Astrocyte (in vitro differentiated cells and primary cell): ENCODE results near the gene KRT17. TPM values are rescaled to one million over a fixed set of nuclear protein-coding genes. Genes with fewer than 3 reads are reported as not detected.

Source experiments
- DNase-seq: peaks from one replicate; pipeline ENCODE4 v3.0.0-alpha.2; 2010; ENCODE audit warnings: low read depth
- FAIRE-seq: peaks from 2 replicates; lab custom pipeline; 2011; peaks lifted over from hg19 to GRCh38; lab: Jason Lieb, UNC
- H2AFZ ChIP-seq: 2 replicates; pipeline ENCODE4 v1.6.0; 2012; ENCODE audit warnings: low read depth, low read length, inconsistent platforms
- H3K27ac ChIP-seq: 2 replicates; pipeline ENCODE4 v1.5.1; 2011; ENCODE audit warnings: low read depth, low read length, inconsistent platforms
- H3K27me3 ChIP-seq: 2 replicates; pipeline ENCODE4 v1.6.0; 2011; ENCODE audit warnings: low read length, inconsistent platforms; ENCODE audit not compliant: insufficient read depth
- H3K36me3 ChIP-seq: 2 replicates; pipeline ENCODE4 v1.5.1; 2011; ENCODE audit warnings: low read length, inconsistent platforms; ENCODE audit not compliant: insufficient read depth
- H3K4me1 ChIP-seq: 2 replicates; pipeline ENCODE4 v1.5.1; 2011; ENCODE audit warnings: low read length, inconsistent platforms; ENCODE audit not compliant: insufficient read depth
- H3K4me2 ChIP-seq: 2 replicates; pipeline ENCODE4 v1.6.0; 2012; ENCODE audit warnings: low read length, inconsistent platforms
- H3K4me3 ChIP-seq: 2 replicates; pipeline ENCODE4 v1.5.1; 2011; ENCODE audit warnings: low read depth, mild to moderate bottlenecking, low read length, inconsistent platforms; ENCODE audit not compliant: insufficient read depth
- H3K79me2 ChIP-seq: 2 replicates; pipeline ENCODE4 v1.6.0; 2012; ENCODE audit warnings: mild to moderate bottlenecking, low read length, inconsistent platforms; ENCODE audit not compliant: insufficient read depth
- H3K9ac ChIP-seq: 2 replicates; pipeline ENCODE4 v1.6.0; 2012; ENCODE audit warnings: mild to moderate bottlenecking, low read length, inconsistent platforms
- H3K9me3 ChIP-seq: 2 replicates; pipeline ENCODE4 v1.5.1; 2012; ENCODE audit warnings: low read depth, mild to moderate bottlenecking, low read length, inconsistent platforms; ENCODE audit not compliant: insufficient read depth
- H4K20me1 ChIP-seq: 2 replicates; pipeline ENCODE4 v1.6.0; 2012; ENCODE audit warnings: low read length, inconsistent platforms; ENCODE audit not compliant: insufficient read depth
- H3K27ac Mint-ChIP-seq: one replicate; pipeline ENCODE4 v1.8.0; 2021; ENCODE audit warnings: mild to moderate bottlenecking, mixed read lengths; ENCODE audit not compliant: unreplicated experiment
- H3K27me3 Mint-ChIP-seq: one replicate; pipeline ENCODE4 v1.8.0; 2021; ENCODE audit warnings: low read depth, mixed read lengths; ENCODE audit not compliant: unreplicated experiment
- H3K36me3 Mint-ChIP-seq: one replicate; pipeline ENCODE4 v1.8.0; 2021; ENCODE audit warnings: low read depth, mixed read lengths; ENCODE audit not compliant: unreplicated experiment
- H3K4me1 Mint-ChIP-seq: one replicate; pipeline ENCODE4 v1.8.0; 2021; ENCODE audit warnings: low read depth, mixed read lengths; ENCODE audit not compliant: unreplicated experiment
- H3K4me3 Mint-ChIP-seq: one replicate; pipeline ENCODE4 v1.8.0; 2021; ENCODE audit warnings: mild to moderate bottlenecking, moderate library complexity, mixed read lengths; ENCODE audit not compliant: unreplicated experiment
- H3K9me3 Mint-ChIP-seq: one replicate; pipeline ENCODE4 v1.8.0; 2021; ENCODE audit warnings: mild to moderate bottlenecking, mixed read lengths; ENCODE audit not compliant: unreplicated experiment
- CTCF ChIP-seq: IDR thresholded peaks from 2 replicates; pipeline ENCODE4 v1.5.1; 2011; ENCODE audit warnings: low read depth, mild to moderate bottlenecking, inconsistent platforms, low read length, moderate library complexity; ENCODE audit not compliant: insufficient read depth
- EZH2 ChIP-seq: IDR thresholded peaks from 2 replicates; pipeline ENCODE4 v1.6.1; 2012; ENCODE audit warnings: mild to moderate bottlenecking, low read length, inconsistent platforms; ENCODE audit not compliant: insufficient read depth
- total RNA-seq: library from RNA; stranded (reverse); gene quantifications from 2 replicates; pipeline ENCODE4 v1.2.1, GENCODE V29; 2021

Gene KRT17
- total RNA-seq, 1 donor from 2014 or later = 21.4 TPM

- Mint-ChIP-seq H3K27me3 (peaks cover 18% of the 10 kb centered on the region), H3K9me3 (no peaks in the 10 kb centered on the region), H3K4me3 (no peak overlapping the region), H3K36me3 (no peaks in the 10 kb centered on the region), H3K27ac (no peak overlapping the region), H3K4me1 (peaks cover 4% of the 10 kb centered on the region)
- H3K4me1 ChIP-seq = no peaks in the 10 kb centered on the region
- TF ChIP-seq EZH2 (no peak), CTCF (no peak)
- no peaks in the 10 kb centered on the region for H3K9me3 ChIP-seq
- H2AFZ ChIP-seq = no peak overlapping the region
- no peak overlapping the region for H3K27ac ChIP-seq
- H3K4me3 ChIP-seq = no peak overlapping the region
- DNase-seq (peak; percentile 34), FAIRE-seq (no peak)
- H3K9ac ChIP-seq = no peak overlapping the region
- H3K4me2 ChIP-seq = no peak overlapping the region
- H3K79me2 ChIP-seq = no peaks in the 10 kb centered on the region
- no peaks in the 10 kb centered on the region for H4K20me1 ChIP-seq
- no peaks in the 10 kb centered on the region for H3K36me3 ChIP-seq
- no peaks in the 10 kb centered on the region for H3K27me3 ChIP-seq
Measured at GRCh38 chr17:41659427-41660212, 35.2 kb upstream of the KRT17 start.

GRCh38 chr17:41658846-41659245, 34.5 kb upstream of the KRT17 start:
- no peak overlapping the region for H3K27ac ChIP-seq
- no peak overlapping the region for H3K4me2 ChIP-seq
- H3K9me3 ChIP-seq = no peaks in the 10 kb centered on the region
- H2AFZ ChIP-seq = no peak overlapping the region
- Mint-ChIP-seq H3K27ac (no peak overlapping the region), H3K9me3 (no peaks in the 10 kb centered on the region), H3K36me3 (no peaks in the 10 kb centered on the region), H3K4me1 (peaks cover 4% of the 10 kb centered on the region), H3K27me3 (peaks cover 13% of the 10 kb centered on the region), H3K4me3 (no peak overlapping the region)
- no peaks in the 10 kb centered on the region for H3K27me3 ChIP-seq
- no peak overlapping the region for H3K4me3 ChIP-seq
- no peaks in the 10 kb centered on the region for H4K20me1 ChIP-seq
- H3K79me2 ChIP-seq = no peaks in the 10 kb centered on the region
- no peak overlapping the region for H3K9ac ChIP-seq
- FAIRE-seq (no peak), DNase-seq (no peak)
- no peaks in the 10 kb centered on the region for H3K36me3 ChIP-seq
- no peak for TF ChIP-seq CTCF
- no peak for TF ChIP-seq EZH2
- no peaks in the 10 kb centered on the region for H3K4me1 ChIP-seq

GRCh38 chr17:41657936-41658335, 33.6 kb upstream of the KRT17 start:
- H3K27me3 ChIP-seq = no peaks in the 10 kb centered on the region
- peaks cover 6% of the 10 kb centered on the region for H3K27me3 Mint-ChIP-seq
- no peak overlapping the region for H3K27ac ChIP-seq
- H3K4me2 ChIP-seq = no peak overlapping the region
- no peaks in the 10 kb centered on the region for H3K36me3 Mint-ChIP-seq
- no peak overlapping the region for H2AFZ ChIP-seq
- H3K9me3 Mint-ChIP-seq = no peaks in the 10 kb centered on the region
- peaks cover 2% of the 10 kb centered on the region for H3K4me1 Mint-ChIP-seq
- FAIRE-seq (no peak), DNase-seq (no peak)
- TF ChIP-seq EZH2 (no peak), CTCF (no peak)
- no peaks in the 10 kb centered on the region for H3K9me3 ChIP-seq
- no peak overlapping the region for H3K4me3 ChIP-seq
- H3K4me1 ChIP-seq = no peaks in the 10 kb centered on the region
- no peak overlapping the region for H3K4me3 Mint-ChIP-seq
- H3K36me3 ChIP-seq = no peaks in the 10 kb centered on the region
- no peak overlapping the region for H3K27ac Mint-ChIP-seq
- H3K79me2 ChIP-seq = no peaks in the 10 kb centered on the region
- no peaks in the 10 kb centered on the region for H4K20me1 ChIP-seq
- no peak overlapping the region for H3K9ac ChIP-seq
